Stomach (tissue), 9 donors: Measurements from ENCODE around the gene DOCK1. TPM values are rescaled to one million over a fixed set of nuclear protein-coding genes. Genes with fewer than 3 reads are reported as not detected.
A peak's percentile ranks its signal among the peaks of the same experiment; 100 is the strongest.

Experiments
- DNase-seq, 2 donors: peaks; one replicate each; pipeline versions ENCODE4 v3.0.0 to v3.0.0-alpha.2; 2013 to 2019
- H3K27ac ChIP-seq, 5 donors: fragments of 200-600 bp in 4 of 5; sonication (generic) in 4 of 5; one replicate each; pipeline ENCODE4 v1.5.1; 2013 to 2019; ENCODE audit warnings: mild to moderate bottlenecking in 1 of 5, moderate library complexity in 1 of 5
- H3K27me3 ChIP-seq, 3 donors: fragments of 200-600 bp; sonication (generic); one replicate each; pipeline ENCODE4 v1.5.1; 2017 to 2019; ENCODE audit warnings: mixed run types in 1 of 3
- H3K36me3 ChIP-seq, 4 donors: fragments of 200-600 bp; sonication (generic); 1 replicate in 3 of 4; 2 replicates in 1 of 4; pipeline ENCODE4 v1.5.1; 2016 to 2019
- H3K4me1 ChIP-seq, 4 donors: fragments of 200-600 bp; sonication (generic); one replicate each; pipeline ENCODE4 v1.5.1; 2016 to 2019
- H3K4me3 ChIP-seq, 4 donors: fragments of 200-600 bp; sonication (generic) in 3 of 4; one replicate each; pipeline ENCODE4 v1.5.1; 2016 to 2019; ENCODE audit warnings: mild to moderate bottlenecking in 1 of 4
- H3K9me3 ChIP-seq, 4 donors: fragments of 200-600 bp; sonication (generic); one replicate each; pipeline ENCODE4 v1.5.1; 2016 to 2019
- CTCF ChIP-seq, 7 experiments: fragments of 450-650 bp in 4 of 7; fragments of 200-600 bp in 3 of 7; sonication (generic) in 3 of 7; IDR thresholded peaks; one replicate each; pipeline ENCODE4 v1.5.1; 2016 to 2019; ENCODE audit warnings: antibody characterized with exemption in 7 of 7, control low read depth in 2 of 7, mild to moderate bottlenecking in 1 of 7
- EP300 ChIP-seq: sonication (generic); formaldehyde crosslinking; IDR thresholded peaks from one replicate; pipeline ENCODE4 v1.6.1; 2017; ENCODE audit warnings: antibody characterized with exemption
- POLR2A ChIP-seq, 4 donors: fragments of 450-650 bp; IDR thresholded peaks; one replicate each; pipeline ENCODE4 v1.6.1; 2016; ENCODE audit warnings: antibody characterized with exemption in 4 of 4, control low read depth in 2 of 4, mild to moderate bottlenecking in 1 of 4, moderate library complexity in 1 of 4
- POLR2AphosphoS5 ChIP-seq, 3 donors: sonication (generic); formaldehyde crosslinking; IDR thresholded peaks; one replicate each; pipeline ENCODE4 v1.6.1; 2016; ENCODE audit warnings: antibody characterized with exemption in 3 of 3
- WGBS, 5 donors: extraction: QIAGEN DNeasy Blood & Tissue Kit in 3 of 5; methylation state at CpG; one replicate each; pipeline versions ENCODE4 v1.1.5 to v1.1.7; 2013 to 2018; 5-methylcytosine and 5-hydroxymethylcytosine counted together
- intact Hi-C: fragments of 100-400 bp; cut with DNase I; formaldehyde crosslinking; loops from one replicate; pipeline ENCODE4 v1.15.1; 2023; ENCODE audit warnings: low total_unique reads
- polyA plus RNA-seq, 3 donors: library from polyadenylated mRNA; stranded (reverse); fragments of 200-250 nt; gene quantifications; one replicate each; pipeline ENCODE4 v1.2.3, GENCODE V29; 2013
- total RNA-seq, 5 donors: library from RNA; depleted of rRNA; stranded (reverse); fragments of >200 nt; gene quantifications; one replicate each; pipeline versions ENCODE4 v1.1.0 to v1.2.3, GENCODE V29; 2014 to 2016
- donor health status: healthy with polysubstance abuse.
- donor health status: Bipolar disorder and iron deficiency.
- donor health status: healthy.

Gene DOCK1
- total and polyA plus RNA-seq, 8 donors = 8.4 to 114 (median 35.0) TPM

GRCh38 chr10:127310430-127310829 is 405.2 kb downstream of the DOCK1 start:
- DNase-seq = peak in 1 of 2 donors; percentile 8
- H3K27me3 ChIP-seq = no peaks in the 10 kb centered on the region
- no peak for TF ChIP-seq POLR2AphosphoS5 (IDR thresholded peaks at IDR 0.05)
- no peak for TF ChIP-seq CTCF (IDR thresholded peaks at IDR 0.05)
- no peak for TF ChIP-seq EP300
- no peak for TF ChIP-seq POLR2A (IDR thresholded peaks at IDR 0.05)
- intact Hi-C loops = no loop called here
- H3K9me3 ChIP-seq = no peaks in the 10 kb centered on the region
- H3K27ac ChIP-seq = no peak overlapping the region
- WGBS, 5 donors = 31 to 67% (median 44%) methylated on average over 8 of the region's 8 CpGs
- no peaks in the 10 kb centered on the region for H3K36me3 ChIP-seq
- peaks cover 0 to 20% (median 3%) of the 10 kb centered on the region in 4 donors for H3K4me1 ChIP-seq
- H3K4me3 ChIP-seq = no peak overlapping the region

GRCh38 chr10:127310923-127311322 is 405.7 kb downstream of the DOCK1 start:
- Histone ChIP-seq H3K9me3 (no peaks in the 10 kb centered on the region), H3K27me3 (no peaks in the 10 kb centered on the region), H3K4me3 (no peak overlapping the region), H3K27ac (no peak overlapping the region), H3K36me3 (no peaks in the 10 kb centered on the region), H3K4me1 (peaks cover 0 to 20% (median 3%) of the 10 kb centered on the region in 4 donors)
- no peak for DNase-seq
- 62 to 91% (median 84%) methylated on average over 3 of the region's 3 CpGs for WGBS, 5 donors
- TF ChIP-seq EP300 (no peak), CTCF (IDR thresholded peaks at IDR 0.05) (no peak), POLR2AphosphoS5 (IDR thresholded peaks at IDR 0.05) (no peak), POLR2A (IDR thresholded peaks at IDR 0.05) (no peak)
- intact Hi-C loops = no loop called here

GRCh38 chr10:127313996-127314700 is 408.9 kb downstream of the DOCK1 start:
- no peaks in the 10 kb centered on the region for H3K36me3 ChIP-seq
- no peak overlapping the region for H3K27ac ChIP-seq
- intact Hi-C loops = no loop called here
- H3K4me3 ChIP-seq = no peak overlapping the region
- TF ChIP-seq POLR2A (IDR thresholded peaks at IDR 0.05) (no peak), POLR2AphosphoS5 (IDR thresholded peaks at IDR 0.05) (no peak), EP300 (no peak), CTCF (IDR thresholded peaks at IDR 0.05) (no peak)
- no peak for DNase-seq
- H3K4me1 ChIP-seq = peaks cover 0 to 20% (median 3%) of the 10 kb centered on the region in 4 donors
- 75 to 91% (median 84%) methylated on average over 7 of the region's 7 CpGs for WGBS, 5 donors
- H3K9me3 ChIP-seq = no peaks in the 10 kb centered on the region
- no peaks in the 10 kb centered on the region for H3K27me3 ChIP-seq

- Histone ChIP-seq H3K27me3 (no peaks in the 10 kb centered on the region), H3K36me3 (no peaks in the 10 kb centered on the region), H3K4me1 (peaks cover 0 to 20% (median 3%) of the 10 kb centered on the region in 4 donors), H3K4me3 (no peak overlapping the region), H3K27ac (no peak overlapping the region), H3K9me3 (no peaks in the 10 kb centered on the region)
- intact Hi-C loops = no loop called here
- no peak for TF ChIP-seq CTCF (IDR thresholded peaks at IDR 0.05)
- no peak for TF ChIP-seq POLR2AphosphoS5 (IDR thresholded peaks at IDR 0.05)
- TF ChIP-seq EP300 = no peak
- TF ChIP-seq POLR2A (IDR thresholded peaks at IDR 0.05) = no peak
- WGBS, 5 donors = 72 to 82% (median 76%) methylated on average over 5 to 6 of the region's 6 CpGs
- no peak for DNase-seq
These were observed 409.6 kb downstream of the DOCK1 start for GRCh38 chr10:127314797-127315196.
